DMS79 (cell line): Measurements from ENCODE around the gene TRIM24.

Experiments
- DNase-seq: peaks from one replicate; lab custom pipeline; 2025; lab: John Stamatoyannopoulos, UW

The TRIM24 gene

GRCh38 chr7:138625084-138625848 lies 165.2 kb downstream of the TRIM24 start:
- no peak for DNase-seq

GRCh38 chr7:138625849-138626230 lies 165.8 kb downstream of the TRIM24 start:
- peak; percentile 66 for DNase-seq

- DNase-seq = no peak
Observed at GRCh38 chr7:138626846-138627245, 166.8 kb downstream of the TRIM24 start.

- no peak for DNase-seq
Observed at GRCh38 chr7:138627361-138627760, 167.3 kb downstream of the TRIM24 start.

GRCh38 chr7:138630059-138630610 lies 170.1 kb downstream of the TRIM24 start:
- no peak for DNase-seq

GRCh38 chr7:138632384-138632783 lies 172.3 kb downstream of the TRIM24 start:
- DNase-seq = no peak

GRCh38 chr7:138632826-138633602 lies 173.0 kb downstream of the TRIM24 start:
- DNase-seq = no peak
